Measurements from ENCODE around the gene PTGER1. TPM values are rescaled to one million over a fixed set of nuclear protein-coding genes. Genes with fewer than 3 reads are reported as not detected.

Gene PTGER1
- total and polyA plus RNA-seq, 9 of the 15 experiments (the other 6 are each of a cell fraction or from before 2014, with no cell fraction given): 0.06 to 0.36 (median 0.31) TPM; not detected in 5

GRCh38 chr19:14440049-14440448, 35.1 kb downstream of the PTGER1 start (continued):
- TF ChIP-seq YY1 (IDR thresholded peaks at IDR 0.05; ENCODE audit: borderline replicate concordance in 1 of 3, control insufficient read depth in 1 of 3, extremely low read depth in 1 of 3, insufficient read depth in 3 of 3, insufficient read length in 1 of 3, insufficient replicate concordance in 2 of 3, low read depth in 1 of 3, low read length in 2 of 3) (peak in 2 of 3 experiments; percentile 54 to 80), ILF3 (IDR thresholded peaks at IDR 0.05; ENCODE audit: borderline replicate concordance) (no peak), ESRRA (IDR thresholded peaks at IDR 0.05; ENCODE audit: borderline replicate concordance, low read depth) (peak; percentile 18; the same call in 1 of the 2 replicates), ZNF644 (tag; IDR thresholded peaks at IDR 0.05; ENCODE audit: low read depth) (peak; percentile 72; the same call in 1 of the 2 replicates), ZNF41 (CRISPR knock-in tag; conservative IDR thresholded peaks at IDR 0.05) (no peak), RCOR1 (IDR thresholded peaks at IDR 0.05; ENCODE audit: borderline replicate concordance in 1 of 2, low read depth in 2 of 2, low read length in 2 of 2) (peak in 1 of 2 experiments; percentile 58; a peak in 1 of 4 replicates), FOS (IDR thresholded peaks at IDR 0.05; ENCODE audit: extremely low read depth, insufficient read length) (no peak), CBX2 (IDR thresholded peaks at IDR 0.05; ENCODE audit: insufficient read depth, low read length, poor library complexity, severe bottlenecking) (no peak), MBD1 (CRISPR knock-in tag; IDR thresholded peaks at IDR 0.05) (no peak), ZNF449 (CRISPR knock-in tag; IDR thresholded peaks at IDR 0.05) (no peak), SMAD4 (CRISPR knock-in tag; conservative IDR thresholded peaks at IDR 0.05) (peak; percentile 57), GTF2A2 (tag; IDR thresholded peaks at IDR 0.05) (no peak), SNAPC5 (CRISPR knock-in tag; IDR thresholded peaks at IDR 0.05) (no peak)
- TF ChIP-seq, protein P1, sequence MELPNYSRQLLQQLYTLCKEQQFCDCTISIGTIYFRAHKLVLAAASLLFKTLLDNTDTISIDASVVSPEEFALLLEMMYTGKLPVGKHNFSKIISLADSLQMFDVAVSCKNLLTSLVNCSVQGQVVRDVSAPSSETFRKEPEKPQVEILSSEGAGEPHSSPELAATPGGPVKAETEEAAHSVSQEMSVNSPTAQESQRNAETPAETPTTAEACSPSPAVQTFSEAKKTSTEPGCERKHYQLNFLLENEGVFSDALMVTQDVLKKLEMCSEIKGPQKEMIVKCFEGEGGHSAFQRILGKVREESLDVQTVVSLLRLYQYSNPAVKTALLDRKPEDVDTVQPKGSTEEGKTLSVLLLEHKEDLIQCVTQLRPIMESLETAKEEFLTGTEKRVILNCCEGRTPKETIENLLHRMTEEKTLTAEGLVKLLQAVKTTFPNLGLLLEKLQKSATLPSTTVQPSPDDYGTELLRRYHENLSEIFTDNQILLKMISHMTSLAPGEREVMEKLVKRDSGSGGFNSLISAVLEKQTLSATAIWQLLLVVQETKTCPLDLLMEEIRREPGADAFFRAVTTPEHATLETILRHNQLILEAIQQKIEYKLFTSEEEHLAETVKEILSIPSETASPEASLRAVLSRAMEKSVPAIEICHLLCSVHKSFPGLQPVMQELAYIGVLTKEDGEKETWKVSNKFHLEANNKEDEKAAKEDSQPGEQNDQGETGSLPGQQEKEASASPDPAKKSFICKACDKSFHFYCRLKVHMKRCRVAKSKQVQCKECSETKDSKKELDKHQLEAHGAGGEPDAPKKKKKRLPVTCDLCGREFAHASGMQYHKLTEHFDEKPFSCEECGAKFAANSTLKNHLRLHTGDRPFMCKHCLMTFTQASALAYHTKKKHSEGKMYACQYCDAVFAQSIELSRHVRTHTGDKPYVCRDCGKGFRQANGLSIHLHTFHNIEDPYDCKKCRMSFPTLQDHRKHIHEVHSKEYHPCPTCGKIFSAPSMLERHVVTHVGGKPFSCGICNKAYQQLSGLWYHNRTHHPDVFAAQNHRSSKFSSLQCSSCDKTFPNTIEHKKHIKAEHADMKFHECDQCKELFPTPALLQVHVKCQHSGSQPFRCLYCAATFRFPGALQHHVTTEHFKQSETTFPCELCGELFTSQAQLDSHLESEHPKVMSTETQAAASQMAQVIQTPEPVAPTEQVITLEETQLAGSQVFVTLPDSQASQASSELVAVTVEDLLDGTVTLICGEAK (IDR thresholded peaks at IDR 0.05): peak; percentile 71
- TF ChIP-seq, protein P1 (CRISPR knock-in tag; IDR thresholded peaks at IDR 0.05): no peak
